Skeletal muscle tissue (tissue), 4 donors: Measurements from ENCODE around the gene MYOF. TPM values are rescaled to one million over a fixed set of nuclear protein-coding genes. Genes with fewer than 3 reads are reported as not detected.
"Not testable (repeated sequence)": the region's sequence is repeated elsewhere in the genome, so short reads cannot be mapped to it uniquely, and the experiment has no call there.

Experiments
- H3K27ac ChIP-seq: one replicate; pipeline ENCODE4 v1.7.0; 2013; ENCODE audit warnings: mild to moderate bottlenecking, low read depth, low read length, inconsistent platforms
- H3K27me3 ChIP-seq, 3 donors: one replicate each; pipeline ENCODE4 v1.7.0; 2013; ENCODE audit warnings: low read length in 3 of 3; ENCODE audit not compliant: control insufficient read depth in 3 of 3, insufficient read depth in 3 of 3
- H3K36me3 ChIP-seq, 3 donors: one replicate each; pipeline ENCODE4 v1.7.0; 2013; ENCODE audit warnings: low read length in 3 of 3; ENCODE audit not compliant: control insufficient read depth in 3 of 3, insufficient read depth in 3 of 3
- H3K4me1 ChIP-seq, 3 donors: one replicate each; pipeline ENCODE4 v1.7.0; 2013; ENCODE audit warnings: low read length in 3 of 3, mild to moderate bottlenecking in 3 of 3; ENCODE audit not compliant: control insufficient read depth in 3 of 3, insufficient read depth in 3 of 3
- H3K4me3 ChIP-seq, 3 donors: one replicate each; pipeline ENCODE4 v1.7.0; 2013; ENCODE audit warnings: low read length in 3 of 3
- H3K9ac ChIP-seq, 3 donors: one replicate each; pipeline ENCODE4 v1.7.0; 2013; ENCODE audit warnings: low read length in 3 of 3, mild to moderate bottlenecking in 3 of 3, moderate library complexity in 2 of 3, low read depth in 1 of 3
- H3K9me3 ChIP-seq, 3 donors: one replicate each; pipeline ENCODE4 v1.7.0; 2013; ENCODE audit warnings: low read length in 3 of 3; ENCODE audit not compliant: control insufficient read depth in 3 of 3
- total RNA-seq: library from RNA; depleted of rRNA; stranded (reverse); fragments of >200 nt; gene quantifications from one replicate; pipeline ENCODE4 v1.2.3, GENCODE V29; 2014
- donor health status: Osteomylitis.

The MYOF gene
- total RNA-seq, 1 donor from 2014 or later, result 45.4 TPM

DNA sequence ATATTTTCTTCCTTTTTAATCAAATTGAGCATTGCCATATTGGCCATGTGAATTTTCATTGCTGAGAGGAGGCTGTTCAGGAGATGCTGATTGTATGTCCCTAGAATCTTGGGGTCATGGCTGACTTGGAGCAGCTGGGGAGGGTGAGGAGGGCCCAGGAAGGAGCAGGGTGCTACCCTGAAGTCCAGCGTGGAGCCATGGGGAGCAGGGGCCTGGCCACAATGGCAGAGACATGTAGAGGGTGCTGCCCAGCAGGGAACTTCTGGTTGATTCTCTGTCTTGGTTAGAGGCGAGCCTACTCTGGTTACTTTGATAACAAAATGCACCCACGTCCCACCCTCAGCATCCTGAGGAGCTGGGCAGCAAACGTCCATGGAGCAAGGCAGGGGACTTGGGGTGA is 186.0 kb downstream of the MYOF start:
- no peak overlapping the region for H3K27ac ChIP-seq
- no peaks in the 10 kb centered on the region for H3K36me3 ChIP-seq
- no peaks in the 10 kb centered on the region for H3K9me3 ChIP-seq
- H3K9ac ChIP-seq, result no peak overlapping the region
- no peak overlapping the region for H3K4me3 ChIP-seq
- H3K27me3 ChIP-seq, result peaks cover 0 to 2% (median 0%) of the 10 kb centered on the region in 3 donors
- no peaks in the 10 kb centered on the region for H3K4me1 ChIP-seq

DNA sequence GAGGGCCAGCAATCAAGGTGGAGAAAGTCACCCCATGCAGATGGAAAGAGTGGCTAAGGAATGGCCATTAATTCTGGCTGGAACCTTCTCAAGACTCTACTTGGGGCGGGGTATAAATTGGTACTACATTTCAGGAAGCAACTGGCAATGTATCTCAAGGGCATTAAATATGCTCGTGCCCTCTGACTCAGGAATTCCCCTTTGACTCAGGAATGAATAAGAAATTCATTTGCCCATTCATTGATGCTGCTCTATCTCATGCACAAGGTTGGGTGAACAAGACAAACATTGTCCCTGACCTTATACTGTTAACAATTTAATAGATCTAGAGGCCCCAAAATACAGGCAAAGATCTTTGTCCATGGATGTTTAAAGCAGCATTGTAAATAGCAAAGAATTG is 188.1 kb downstream of the MYOF start:
- H3K4me1 ChIP-seq, result no peaks in the 10 kb centered on the region
- no peak overlapping the region for H3K27ac ChIP-seq
- H3K9ac ChIP-seq, result no peak overlapping the region
- no peaks in the 10 kb centered on the region for H3K9me3 ChIP-seq
- no peak overlapping the region for H3K4me3 ChIP-seq
- no peaks in the 10 kb centered on the region for H3K36me3 ChIP-seq
- H3K27me3 ChIP-seq, result peaks cover 0 to 2% (median 0%) of the 10 kb centered on the region in 3 donors

- Histone ChIP-seq H3K9ac (no peak overlapping the region), H3K4me3 (no peak overlapping the region), H3K27ac (no peak overlapping the region), H3K27me3 (peaks cover 0 to 2% (median 0%) of the 10 kb centered on the region in 3 donors), H3K36me3 (no peaks in the 10 kb centered on the region), H3K9me3 (no peaks in the 10 kb centered on the region), H3K4me1 (no peaks in the 10 kb centered on the region)
Observed at GRCh38 chr10:93290661-93291354, 191.3 kb downstream of the MYOF start.

DNA sequence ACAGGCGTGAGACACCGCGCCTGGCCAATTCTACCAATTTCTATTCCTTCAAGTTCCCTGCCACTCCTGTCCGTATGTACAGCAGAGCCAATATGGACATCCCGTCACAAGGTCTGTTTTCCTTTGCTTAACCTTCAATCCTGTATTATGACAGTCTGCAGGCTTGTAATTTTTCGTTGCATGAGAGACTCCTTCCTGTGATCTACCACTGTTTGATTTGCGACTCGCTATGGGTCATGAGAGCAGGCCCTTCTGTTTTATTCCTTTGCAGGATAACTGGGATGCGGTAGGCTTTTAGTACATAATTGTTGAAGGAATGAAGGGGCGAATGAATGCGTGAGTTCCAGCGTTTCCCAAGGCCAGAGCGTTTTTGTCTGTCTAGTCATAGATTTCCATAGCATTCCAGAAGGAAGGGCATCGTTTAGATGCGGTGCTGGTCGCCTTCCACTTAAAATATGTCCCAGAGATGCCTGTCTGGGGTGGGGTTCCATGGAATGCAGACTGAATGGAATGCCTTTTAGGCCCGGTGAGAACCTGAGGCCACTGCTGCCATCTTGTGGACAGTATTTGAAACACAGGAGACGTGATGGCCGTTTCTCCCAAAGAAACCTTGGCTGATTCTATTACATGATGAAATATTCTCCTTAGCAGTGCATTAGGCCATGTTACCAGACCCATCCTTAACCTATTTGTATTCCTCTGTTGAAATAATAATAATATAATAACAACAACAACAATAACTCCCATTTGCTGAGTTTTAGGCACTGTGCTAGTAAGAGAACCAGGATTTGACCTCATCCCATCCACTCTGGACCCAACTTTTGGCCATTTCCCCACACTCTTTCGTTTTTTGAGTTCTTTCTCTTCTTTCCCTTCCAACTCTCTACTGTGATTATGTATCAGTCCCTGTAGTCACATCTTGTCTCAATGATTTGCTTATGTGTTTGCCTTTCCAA is 193.2 kb downstream of the MYOF start:
- no peak overlapping the region for H3K9ac ChIP-seq

GRCh38 chr10:93287775-93288174 is 194.4 kb downstream of the MYOF start:
- H3K4me1 ChIP-seq, result no peaks in the 10 kb centered on the region
- no peak overlapping the region for H3K27ac ChIP-seq
- no peaks in the 10 kb centered on the region for H3K9me3 ChIP-seq
- H3K9ac ChIP-seq, result no peak overlapping the region
- no peak overlapping the region for H3K4me3 ChIP-seq
- H3K27me3 ChIP-seq, result no peaks in the 10 kb centered on the region
- H3K36me3 ChIP-seq, result no peaks in the 10 kb centered on the region

More for the DNA sequence above, 193.2 kb downstream of the MYOF start:
- H3K4me1 ChIP-seq, result no peaks in the 10 kb centered on the region
- no peak overlapping the region for H3K4me3 ChIP-seq
- H3K36me3 ChIP-seq, result no peaks in the 10 kb centered on the region
- H3K27me3 ChIP-seq, result peaks cover 0 to 2% (median 0%) of the 10 kb centered on the region in 3 donors
- H3K27ac ChIP-seq, result no peak overlapping the region
- no peaks in the 10 kb centered on the region for H3K9me3 ChIP-seq

GRCh38 chr10:93284246-93284645 is 197.9 kb downstream of the MYOF start:
- H3K36me3 ChIP-seq, H3K27me3 ChIP-seq, H3K27ac ChIP-seq, H3K9me3 ChIP-seq, H3K9ac ChIP-seq, H3K4me3 ChIP-seq, H3K4me1 ChIP-seq: not testable (repeated sequence)

DNA sequence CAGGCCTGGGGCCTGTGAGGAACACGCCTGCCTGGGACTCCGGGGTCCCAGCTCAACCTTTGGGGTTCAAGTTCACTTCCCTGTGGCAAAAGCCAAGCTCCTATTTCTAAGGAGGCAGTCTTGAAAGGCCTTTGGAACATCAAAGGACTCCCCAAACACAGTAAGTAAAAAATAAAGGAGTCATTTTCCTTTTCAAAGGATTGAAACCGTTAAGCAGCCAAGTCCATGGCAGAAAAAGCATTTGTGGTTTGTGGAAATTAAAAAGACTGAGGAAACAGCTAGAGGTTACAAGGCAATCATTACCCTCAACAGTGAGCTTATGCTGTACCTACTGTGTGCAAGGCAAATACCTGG is 200.8 kb downstream of the MYOF start:
- Histone ChIP-seq H3K9me3 (no peaks in the 10 kb centered on the region), H3K9ac (no peak overlapping the region), H3K4me1 (no peaks in the 10 kb centered on the region), H3K27me3 (no peaks in the 10 kb centered on the region), H3K4me3 (no peak overlapping the region), H3K36me3 (no peaks in the 10 kb centered on the region), H3K27ac (no peak overlapping the region)

- H3K9me3 ChIP-seq, result no peaks in the 10 kb centered on the region
- H3K27ac ChIP-seq, result no peak overlapping the region
- no peak overlapping the region for H3K9ac ChIP-seq
- H3K4me3 ChIP-seq, result no peak overlapping the region
- no peaks in the 10 kb centered on the region for H3K4me1 ChIP-seq
- no peaks in the 10 kb centered on the region for H3K27me3 ChIP-seq
- H3K36me3 ChIP-seq, result no peaks in the 10 kb centered on the region
Observed at GRCh38 chr10:93280699-93281366, 201.3 kb downstream of the MYOF start.

DNA sequence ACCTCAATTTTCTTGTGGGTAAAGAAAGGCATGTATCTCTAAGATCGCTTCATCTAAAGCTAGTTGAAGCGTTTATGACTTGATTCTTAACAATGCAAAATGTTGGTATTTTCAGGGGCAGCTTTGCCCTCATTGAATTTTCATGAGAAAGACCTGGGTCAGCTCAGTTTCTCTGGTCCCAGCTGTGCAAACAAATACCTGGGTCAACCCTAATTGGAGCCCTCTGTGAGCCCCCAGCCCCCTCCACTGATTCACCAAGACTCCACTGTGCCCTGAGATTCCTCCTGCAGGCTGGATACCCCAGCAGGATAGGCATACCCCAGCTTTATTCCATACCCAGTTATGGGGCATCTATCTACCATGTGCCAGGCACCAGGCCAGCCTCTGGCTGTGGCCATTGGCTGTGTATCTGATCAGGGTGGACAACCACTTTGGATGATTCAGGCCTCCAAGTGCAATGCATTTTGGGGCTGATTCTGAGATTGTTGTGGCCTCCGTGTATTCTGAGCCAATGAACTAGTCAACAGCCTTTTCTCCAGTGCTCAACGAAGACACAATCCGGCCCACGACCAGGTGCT is 201.9 kb downstream of the MYOF start:
- H3K9me3 ChIP-seq, result no peaks in the 10 kb centered on the region
- no peak overlapping the region for H3K9ac ChIP-seq
- H3K4me1 ChIP-seq, result no peaks in the 10 kb centered on the region
- H3K27me3 ChIP-seq, result no peaks in the 10 kb centered on the region
- no peak overlapping the region for H3K4me3 ChIP-seq
- H3K27ac ChIP-seq, result no peak overlapping the region
- H3K36me3 ChIP-seq, result no peaks in the 10 kb centered on the region
